ENCODE results near the gene LAMP5. TPM values are rescaled to one million over a fixed set of nuclear protein-coding genes. Genes with fewer than 3 reads are reported as not detected.

Gene LAMP5
- polyA plus RNA-seq, 1 donor (not counting 4 experiments of a cell fraction or from before 2014, with no cell fraction given) = not detected

GRCh38 chr20:9506964-9507369, 7.4 kb upstream of the LAMP5 start:
- no peaks in the 10 kb centered on the region for H3K9me1 ChIP-seq (ENCODE audit: control insufficient read depth, extremely low read depth, insufficient read depth, low read length)
- no peak overlapping the region for H3K4me3 ChIP-seq (ENCODE audit: control insufficient read depth in 2 of 3, extremely low read depth in 1 of 3, insufficient read depth in 2 of 3, low read depth in 1 of 3, low read length in 3 of 3)
- dilution Hi-C loops (cut with MboI; ENCODE audit: extremely low pct_ligation_motif_present, low sequenced_read_pairs) = no loop called here
- TF ChIP-seq, protein P1, sequence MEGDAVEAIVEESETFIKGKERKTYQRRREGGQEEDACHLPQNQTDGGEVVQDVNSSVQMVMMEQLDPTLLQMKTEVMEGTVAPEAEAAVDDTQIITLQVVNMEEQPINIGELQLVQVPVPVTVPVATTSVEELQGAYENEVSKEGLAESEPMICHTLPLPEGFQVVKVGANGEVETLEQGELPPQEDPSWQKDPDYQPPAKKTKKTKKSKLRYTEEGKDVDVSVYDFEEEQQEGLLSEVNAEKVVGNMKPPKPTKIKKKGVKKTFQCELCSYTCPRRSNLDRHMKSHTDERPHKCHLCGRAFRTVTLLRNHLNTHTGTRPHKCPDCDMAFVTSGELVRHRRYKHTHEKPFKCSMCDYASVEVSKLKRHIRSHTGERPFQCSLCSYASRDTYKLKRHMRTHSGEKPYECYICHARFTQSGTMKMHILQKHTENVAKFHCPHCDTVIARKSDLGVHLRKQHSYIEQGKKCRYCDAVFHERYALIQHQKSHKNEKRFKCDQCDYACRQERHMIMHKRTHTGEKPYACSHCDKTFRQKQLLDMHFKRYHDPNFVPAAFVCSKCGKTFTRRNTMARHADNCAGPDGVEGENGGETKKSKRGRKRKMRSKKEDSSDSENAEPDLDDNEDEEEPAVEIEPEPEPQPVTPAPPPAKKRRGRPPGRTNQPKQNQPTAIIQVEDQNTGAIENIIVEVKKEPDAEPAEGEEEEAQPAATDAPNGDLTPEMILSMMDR (optimal IDR thresholded peaks at IDR 0.05 in 1 of 3, IDR thresholded peaks at IDR 0.05 in 1 of 3, conservative IDR thresholded peaks at IDR 0.05 in 1 of 3; ENCODE audit: extremely low read depth in 1 of 3, insufficient read depth in 2 of 3, low read length in 3 of 3) = no peak
- peak; percentile 76 for TF ChIP-seq EZH2 (IDR thresholded peaks at IDR 0.05; ENCODE audit: low read length)
- H3K27me3 ChIP-seq (ENCODE audit: control insufficient read depth, extremely low read depth, insufficient read depth, low read length) = peaks cover 51% of the 10 kb centered on the region
- no peak for DNase-seq (ENCODE audit: low read depth, low spot score)
- no peak overlapping the region for H3K27ac ChIP-seq (ENCODE audit: control insufficient read depth, insufficient read depth, low read length)
- H3K4me2 ChIP-seq (ENCODE audit: control insufficient read depth, extremely low read depth, insufficient read depth, low read depth, low read length) = no peak overlapping the region
- H3K9ac ChIP-seq (ENCODE audit: control insufficient read depth, extremely low read depth, insufficient read depth, low read length) = no peak overlapping the region
- no peak overlapping the region for H2AFZ ChIP-seq (ENCODE audit: control insufficient read depth, low read length)
- no peaks in the 10 kb centered on the region for H3K4me1 ChIP-seq (ENCODE audit: control insufficient read depth, extremely low read depth, insufficient read depth, low read length)
- no peaks in the 10 kb centered on the region for H3K36me3 ChIP-seq (ENCODE audit: control insufficient read depth in 2 of 2, extremely low read depth in 1 of 2, insufficient read depth in 2 of 2, low read length in 2 of 2)
- FAIRE-seq = no peak
- no peaks in the 10 kb centered on the region for H3K9me3 ChIP-seq (ENCODE audit: control insufficient read depth, low read depth, low read length)
- H4K20me1 ChIP-seq (ENCODE audit: control insufficient read depth, extremely low read depth, insufficient read depth, low read length) = no peaks in the 10 kb centered on the region
- no peaks in the 10 kb centered on the region for H3K79me2 ChIP-seq (ENCODE audit: control insufficient read depth, insufficient read depth, low read length)

DNA sequence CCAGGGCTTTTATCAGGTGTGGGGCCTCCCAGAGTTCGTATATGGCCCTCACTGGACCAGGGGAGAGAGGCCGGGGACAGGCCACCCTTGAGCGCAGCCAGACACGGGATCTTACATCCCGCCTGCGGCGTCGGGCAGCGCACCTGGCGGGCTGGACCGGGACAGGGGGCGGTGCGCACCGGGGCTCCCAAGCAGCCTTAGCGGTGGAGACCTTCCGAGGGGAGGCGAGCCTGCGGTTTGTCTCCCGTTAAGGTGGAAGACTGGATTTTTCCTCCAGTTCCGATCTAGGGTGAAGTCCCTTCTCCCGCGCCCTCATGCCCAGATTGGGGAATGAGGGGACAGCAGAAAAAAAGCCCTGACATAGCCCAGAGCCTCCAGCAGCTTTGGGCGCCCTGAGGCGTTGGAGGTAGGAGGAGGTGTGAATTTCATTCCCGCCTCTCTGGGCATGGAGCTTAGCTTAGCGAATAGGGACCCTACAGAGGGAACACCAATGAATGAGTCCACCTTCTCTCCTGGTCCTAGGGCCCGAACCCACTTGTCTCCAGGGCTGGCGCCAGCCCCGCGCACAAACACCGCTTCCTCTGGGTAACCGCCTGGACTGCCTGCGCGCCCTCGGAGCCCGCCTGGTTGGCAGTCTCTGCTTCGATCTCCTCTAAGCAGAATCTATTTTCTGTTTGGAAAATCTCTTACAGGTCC, 6.7 kb upstream of the LAMP5 start:
- TF ChIP-seq, protein P1 (optimal IDR thresholded peaks at IDR 0.05 in 1 of 3, IDR thresholded peaks at IDR 0.05 in 1 of 3, conservative IDR thresholded peaks at IDR 0.05 in 1 of 3; ENCODE audit: extremely low read depth in 1 of 3, insufficient read depth in 2 of 3, low read length in 3 of 3) = no peak
- peak; percentile 70 for TF ChIP-seq EZH2 (IDR thresholded peaks at IDR 0.05; ENCODE audit: low read length)
- Histone ChIP-seq H3K9me1 (ENCODE audit: control insufficient read depth, extremely low read depth, insufficient read depth, low read length) (no peaks in the 10 kb centered on the region), H3K4me3 (ENCODE audit: control insufficient read depth in 2 of 3, extremely low read depth in 1 of 3, insufficient read depth in 2 of 3, low read depth in 1 of 3, low read length in 3 of 3) (no peak overlapping the region), H3K4me2 (ENCODE audit: control insufficient read depth, extremely low read depth, insufficient read depth, low read depth, low read length) (no peak overlapping the region), H3K27ac (ENCODE audit: control insufficient read depth, insufficient read depth, low read length) (no peak overlapping the region), H3K9me3 (ENCODE audit: control insufficient read depth, low read depth, low read length) (no peaks in the 10 kb centered on the region), H3K9ac (ENCODE audit: control insufficient read depth, extremely low read depth, insufficient read depth, low read length) (no peak overlapping the region), H3K27me3 (ENCODE audit: control insufficient read depth, extremely low read depth, insufficient read depth, low read length) (peaks cover 51% of the 10 kb centered on the region), H2AFZ (ENCODE audit: control insufficient read depth, low read length) (no peak overlapping the region), H4K20me1 (ENCODE audit: control insufficient read depth, extremely low read depth, insufficient read depth, low read length) (no peaks in the 10 kb centered on the region), H3K4me1 (ENCODE audit: control insufficient read depth, extremely low read depth, insufficient read depth, low read length) (no peaks in the 10 kb centered on the region), H3K36me3 (ENCODE audit: control insufficient read depth in 2 of 2, extremely low read depth in 1 of 2, insufficient read depth in 2 of 2, low read length in 2 of 2) (no peaks in the 10 kb centered on the region), H3K79me2 (ENCODE audit: control insufficient read depth, insufficient read depth, low read length) (no peaks in the 10 kb centered on the region)
- no peak for FAIRE-seq
- no peak for DNase-seq (ENCODE audit: low read depth, low spot score)
- dilution Hi-C loops (cut with MboI; ENCODE audit: extremely low pct_ligation_motif_present, low sequenced_read_pairs) = no loop called here
